ENCODE measurements around the gene STPG2. TPM values are rescaled to one million over a fixed set of nuclear protein-coding genes. Genes with fewer than 3 reads are reported as not detected.

The STPG2 gene
- total and polyA plus RNA-seq, 10 of the 15 experiments (the other 5 are each of a cell fraction or from before 2014, with no cell fraction given), result 0.13 to 0.24 TPM; not detected in 8

GRCh38 chr4:98098764-98099163, 44.5 kb downstream of the STPG2 start:
- no peak overlapping the region for H3K27ac ChIP-seq (ENCODE audit: control insufficient read depth, insufficient read depth)
- no peaks in the 10 kb centered on the region for H3K9me3 ChIP-seq (replicated peaks; ENCODE audit: control insufficient read depth, insufficient read depth, low read length)
- FAIRE-seq (no peak), ATAC-seq (no peak), DNase-seq (ENCODE audit: low read depth, low spot score) (no peak)
- H4K20me1 ChIP-seq (ENCODE audit: control insufficient read depth, insufficient read depth), result no peaks in the 10 kb centered on the region
- TF ChIP-seq CBX5 (IDR thresholded peaks at IDR 0.05; ENCODE audit: low read depth), result no peak
- TF ChIP-seq SIN3A (IDR thresholded peaks at IDR 0.05; ENCODE audit: low read depth, low read length), result no peak
- no peak for TF ChIP-seq MYC (IDR thresholded peaks at IDR 0.05; ENCODE audit: insufficient read depth, insufficient read length, insufficient replicate concordance, low read length, severe bottlenecking)
- TF ChIP-seq MTA3 (IDR thresholded peaks at IDR 0.05; ENCODE audit: borderline replicate concordance, low read length), result no peak
- TF ChIP-seq KAT2A (conservative IDR thresholded peaks at IDR 0.05; ENCODE audit: control insufficient read depth, low read depth, low read length), result no peak
- no peaks in the 10 kb centered on the region for H3K36me3 ChIP-seq (ENCODE audit: control insufficient read depth in 2 of 2, insufficient read depth in 2 of 2, low read length in 1 of 2)
- ChIA-PET RAD21 (ENCODE audit: unreplicated experiment) (no interaction called here), CTCF (no interaction called here), SMC1A (ENCODE audit: uncharacterized antibody, unreplicated experiment) (no interaction called here), POLR2A (no interaction called here)
- H3K4me2 ChIP-seq (ENCODE audit: control insufficient read depth, insufficient read depth), result no peak overlapping the region
- no peak overlapping the region for H3K4me3 ChIP-seq
- no TSS peak for BruUV-seq (replicated peaks)
- no peaks in the 10 kb centered on the region for H3K79me2 ChIP-seq (ENCODE audit: control insufficient read depth, insufficient read depth, low read length)
- no peak overlapping the region for H2AFZ ChIP-seq (ENCODE audit: control insufficient read depth, low read depth, low read length)
- intact Hi-C loops (cut with micrococcal nuclease; ENCODE audit: unreplicated experiment) (no loop called here), in situ Hi-C loops (cut with MboI) (no loop called here)
- H3K4me1 ChIP-seq (ENCODE audit: control insufficient read depth, insufficient read depth, low read length), result no peaks in the 10 kb centered on the region
- H3K27me3 ChIP-seq (replicated peaks in 1 of 2; ENCODE audit: control insufficient read depth in 2 of 2, insufficient read depth in 2 of 2, low read length in 1 of 2), result no peaks in the 10 kb centered on the region
- no peak overlapping the region for H3K9ac ChIP-seq (ENCODE audit: control insufficient read depth, insufficient read depth, low read length)

GRCh38 chr4:98094118-98094517, 49.2 kb downstream of the STPG2 start:
- H3K4me3 ChIP-seq, result no peak overlapping the region
- no peaks in the 10 kb centered on the region for H3K27me3 ChIP-seq (replicated peaks in 1 of 2; ENCODE audit: control insufficient read depth in 2 of 2, insufficient read depth in 2 of 2, low read length in 1 of 2)
- 19% methylated on average over 2 of the region's 2 CpGs for WGBS (ENCODE audit: insufficient coverage, insufficient replicate concordance, low lambda C conversion rate, missing lambda C conversion rate)
- POLR2A ChIA-PET, result no interaction called here
- ATAC-seq, result no peak
- no peaks in the 10 kb centered on the region for H4K20me1 ChIP-seq (ENCODE audit: control insufficient read depth, insufficient read depth)
- H3K79me2 ChIP-seq (ENCODE audit: control insufficient read depth, insufficient read depth, low read length), result no peaks in the 10 kb centered on the region
- H3K9me3 ChIP-seq (replicated peaks; ENCODE audit: control insufficient read depth, insufficient read depth, low read length), result no peaks in the 10 kb centered on the region
- RAD21 ChIA-PET (ENCODE audit: unreplicated experiment), result no interaction called here
- CTCF ChIA-PET, result interaction anchor here (0.9 to 2.0 kb wide), 4 partner anchors 8 to 30 kb away, joined by 3 to 10 read pairs (median 3); no protein-coding TSS in a partner anchor
- FAIRE-seq, result no peak
- no peak for TF ChIP-seq LARP7 (IDR thresholded peaks at IDR 0.05)
- no peak for TF ChIP-seq MEF2A (IDR thresholded peaks at IDR 0.05; ENCODE audit: insufficient read depth, low read depth, low read length)
- TF ChIP-seq ZNF24 (IDR thresholded peaks at IDR 0.05), result no peak
- TF ChIP-seq SUPT20H (IDR thresholded peaks at IDR 0.05; ENCODE audit: borderline replicate concordance, control insufficient read depth, low read depth, low read length), result no peak
- TF ChIP-seq NBN (IDR thresholded peaks at IDR 0.05), result no peak
- no peak for DNase-seq (ENCODE audit: low read depth, low spot score)
- in situ Hi-C loops (cut with MboI), result no loop called here
- SMC1A ChIA-PET (ENCODE audit: uncharacterized antibody, unreplicated experiment), result no interaction called here
- H3K4me2 ChIP-seq (ENCODE audit: control insufficient read depth, insufficient read depth), result no peak overlapping the region
- no TSS peak for BruUV-seq (replicated peaks)
- H3K4me1 ChIP-seq (ENCODE audit: control insufficient read depth, insufficient read depth, low read length), result no peaks in the 10 kb centered on the region
- intact Hi-C loops (cut with micrococcal nuclease; ENCODE audit: unreplicated experiment), result no loop called here
- no peak overlapping the region for H3K27ac ChIP-seq (ENCODE audit: control insufficient read depth, insufficient read depth)
- H3K9ac ChIP-seq (ENCODE audit: control insufficient read depth, insufficient read depth, low read length), result no peak overlapping the region
- no peaks in the 10 kb centered on the region for H3K36me3 ChIP-seq (ENCODE audit: control insufficient read depth in 2 of 2, insufficient read depth in 2 of 2, low read length in 1 of 2)
- H2AFZ ChIP-seq (ENCODE audit: control insufficient read depth, low read depth, low read length), result no peak overlapping the region
